ENCODE results near the gene ULK2.

- TF ChIP-seq EZH2 (IDR thresholded peaks at IDR 0.05) (no peak), CTCF (IDR thresholded peaks at IDR 0.05) (no peak), EZH2phosphoT487 (IDR thresholded peaks at IDR 0.05) (no peak)
Observed at GRCh38 chr17:19757536-19758180, 110.1 kb downstream of the ULK2 start.

Measured in neural progenitor cell (in vitro differentiated cells).